ENCODE results near the gene COL6A3. TPM values are rescaled to one million over a fixed set of nuclear protein-coding genes. Genes with fewer than 3 reads are reported as not detected.

COL6A3 gene
- total and polyA plus RNA-seq, 9 of the 15 experiments (the other 6 are each of a cell fraction or from before 2014, with no cell fraction given) = 0.07 to 4.1 (median 1.5) TPM

GRCh38 chr2:237441605-237442274 is 27.8 kb upstream of the COL6A3 start (continued):
- TF ChIP-seq ZBTB40 (IDR thresholded peaks at IDR 0.05) (no peak), ZBTB40 (CRISPR knock-in tag; IDR thresholded peaks at IDR 0.05) (no peak), NCOA6 (IDR thresholded peaks at IDR 0.05) (no peak), ZBTB7A (IDR thresholded peaks at IDR 0.05; ENCODE audit: borderline replicate concordance, control insufficient read depth, low read depth, low read length) (no peak), ZNF3 (CRISPR knock-in tag; IDR thresholded peaks at IDR 0.05) (no peak), IRF9 (tag; IDR thresholded peaks at IDR 0.05) (no peak), SNAPC5 (CRISPR knock-in tag; IDR thresholded peaks at IDR 0.05) (no peak)

Data from K562 (cell line).